Neuronal stem cell (in vitro differentiated cells): ENCODE data around the gene IRGQ.

Experiments
- DNase-seq: peaks from one replicate; pipeline ENCODE4 v3.0.0-alpha.2; 2013; ENCODE audit warnings: low spot score
- H2AFZ ChIP-seq: one replicate; pipeline ENCODE4 v1.6.1; 2013; ENCODE audit warnings: mild to moderate bottlenecking, low read length, inconsistent platforms
- H2AK5ac ChIP-seq: 2 replicates; pipeline ENCODE4 v1.6.1; 2013; ENCODE audit warnings: low read depth, mild to moderate bottlenecking, inconsistent platforms, low read length, moderate library complexity, mixed read lengths
- H2BK120ac ChIP-seq: 2 replicates; pipeline ENCODE4 v1.6.1; 2013; ENCODE audit warnings: low read depth, mild to moderate bottlenecking, inconsistent platforms, low read length, moderate library complexity, mixed read lengths
- H2BK12ac ChIP-seq: one replicate; pipeline ENCODE4 v1.6.1; 2013; ENCODE audit warnings: low read length, inconsistent platforms
- H2BK15ac ChIP-seq: 2 replicates; pipeline ENCODE4 v1.6.1; 2013; ENCODE audit warnings: mild to moderate bottlenecking, low read length, inconsistent platforms, mixed read lengths
- H2BK5ac ChIP-seq: one replicate; pipeline ENCODE4 v1.6.1; 2013; ENCODE audit warnings: inconsistent platforms, mild to moderate bottlenecking, low read length, moderate library complexity
- H3K14ac ChIP-seq: one replicate; pipeline ENCODE4 v1.6.1; 2013; ENCODE audit warnings: low read length, inconsistent platforms
- H3K18ac ChIP-seq: 2 replicates; pipeline ENCODE4 v1.6.1; 2013; ENCODE audit warnings: low read length, inconsistent platforms
- H3K23ac ChIP-seq: 2 replicates; pipeline ENCODE4 v1.6.1; 2013; ENCODE audit warnings: low read depth, mild to moderate bottlenecking, mixed read lengths, low read length, inconsistent platforms; ENCODE audit not compliant: poor library complexity
- H3K27ac ChIP-seq: replicated peaks from 3 replicates; pipeline ENCODE4 v1.5.1; 2013; ENCODE audit warnings: low read length, inconsistent platforms
- H3K27me3 ChIP-seq, 3 experiments: 2 replicates each; pipeline ENCODE4 v1.6.1; 2013; ENCODE audit warnings: low read length in 3 of 3, mild to moderate bottlenecking in 2 of 3, inconsistent platforms in 1 of 3, low read depth in 1 of 3, mixed read lengths in 1 of 3, moderate library complexity in 1 of 3; ENCODE audit not compliant: control insufficient read depth in 3 of 3, insufficient read depth in 3 of 3
- H3K36me3 ChIP-seq, 2 donors: replicated peaks in 1 of 2; 2 replicates each; pipeline ENCODE4 v1.6.1; 2013; ENCODE audit warnings: low read length in 2 of 2; ENCODE audit not compliant: control insufficient read depth in 2 of 2, insufficient read depth in 2 of 2
- H3K4ac ChIP-seq: 2 replicates; pipeline ENCODE4 v1.6.1; 2013; ENCODE audit warnings: inconsistent platforms, mild to moderate bottlenecking, low read length, moderate library complexity
- H3K4me1 ChIP-seq, 2 donors: 1 replicate in 1 of 2; 2 replicates in 1 of 2; pipeline ENCODE4 v1.6.1; 2013; ENCODE audit warnings: low read length in 2 of 2, low read depth in 1 of 2; ENCODE audit not compliant: control insufficient read depth in 2 of 2, insufficient read depth in 1 of 2
- H3K4me2 ChIP-seq: one replicate; pipeline ENCODE4 v1.6.1; 2013; ENCODE audit warnings: mild to moderate bottlenecking, low read length, inconsistent platforms; ENCODE audit not compliant: insufficient read depth, poor library complexity, severe bottlenecking
- H3K4me3 ChIP-seq, 2 donors: 2 replicates each; pipeline ENCODE4 v1.5.1; 2013; ENCODE audit warnings: low read length in 2 of 2, mild to moderate bottlenecking in 2 of 2, inconsistent platforms in 1 of 2, moderate library complexity in 1 of 2
- H3K79me1 ChIP-seq: one replicate; pipeline ENCODE4 v1.6.1; 2013; ENCODE audit warnings: low read depth, mild to moderate bottlenecking, inconsistent platforms, low read length, moderate library complexity
- H3K9ac ChIP-seq: one replicate; pipeline ENCODE4 v1.6.1; 2013; ENCODE audit warnings: mild to moderate bottlenecking, low read depth, low read length, inconsistent platforms; ENCODE audit not compliant: poor library complexity
- H3K9me3 ChIP-seq, 2 donors: replicated peaks in 1 of 2; 2 replicates each; pipeline versions ENCODE3 to v1.6.1; 2013; ENCODE audit warnings: low read length in 2 of 2, mild to moderate bottlenecking in 2 of 2, inconsistent platforms in 1 of 2, low read depth in 1 of 2, mixed read lengths in 1 of 2, moderate library complexity in 1 of 2; ENCODE audit not compliant: control insufficient read depth in 2 of 2, insufficient read depth in 1 of 2
- H4K8ac ChIP-seq: one replicate; pipeline ENCODE4 v1.6.1; 2013; ENCODE audit warnings: low read depth, mild to moderate bottlenecking, inconsistent platforms, low read length, moderate library complexity
- H4K91ac ChIP-seq: one replicate; pipeline ENCODE4 v1.6.1; 2013; ENCODE audit warnings: low read length, low read depth, mild to moderate bottlenecking, inconsistent platforms; ENCODE audit not compliant: poor library complexity
- WGBS, 2 donors: extraction: QIAGEN DNeasy Blood & Tissue Kit; methylation state at CpG; one replicate each; pipeline ENCODE4 v1.1.7; 2013; ENCODE audit warnings: missing lambda C conversion rate in 2 of 2, mixed read lengths in 1 of 2; ENCODE audit not compliant: insufficient read length in 2 of 2, insufficient replicate concordance in 1 of 2; ENCODE audit errors: extremely low coverage in 2 of 2; 5-methylcytosine and 5-hydroxymethylcytosine counted together

The IRGQ gene

GRCh38 chr19:43570174-43570791 lies 25.7 kb downstream of the IRGQ start:
- no peak overlapping the region for H3K27ac ChIP-seq
- H3K36me3 ChIP-seq, result peaks cover 6 to 58% of the 10 kb centered on the region in 2 donors
- H2BK5ac ChIP-seq, result no peak overlapping the region
- H2AK5ac ChIP-seq, result no peak overlapping the region
- H2AFZ ChIP-seq, result no peak overlapping the region
- no peak overlapping the region for H3K23ac ChIP-seq
- WGBS, 2 donors, result no CpG with 5 or more reads among the region's 5 CpGs
- no peak overlapping the region for H3K4me2 ChIP-seq
- DNase-seq, result no peak
- peaks cover 4 to 6% of the 10 kb centered on the region in 2 donors for H3K4me1 ChIP-seq
- H3K4me3 ChIP-seq, result no peak overlapping the region
- H2BK12ac ChIP-seq, result no peak overlapping the region
- no peak overlapping the region for H3K18ac ChIP-seq
- H3K79me1 ChIP-seq, result peaks cover 4% of the 10 kb centered on the region
- H3K27me3 ChIP-seq, result no peaks in the 10 kb centered on the region
- no peak overlapping the region for H2BK15ac ChIP-seq
- no peak overlapping the region for H3K4ac ChIP-seq
- H3K9me3 ChIP-seq, result no peaks in the 10 kb centered on the region
- H2BK120ac ChIP-seq, result no peak overlapping the region
- no peak overlapping the region for H4K8ac ChIP-seq
- H4K91ac ChIP-seq, result no peak overlapping the region
- no peak overlapping the region for H3K14ac ChIP-seq
- H3K9ac ChIP-seq, result no peak overlapping the region

- WGBS, 2 donors, result no CpG with 5 or more reads among the region's 5 CpGs
- Histone ChIP-seq H3K4me1 (peaks cover 3% of the 10 kb centered on the region in 2 donors), H3K18ac (no peak overlapping the region), H2BK15ac (no peak overlapping the region), H2BK120ac (no peak overlapping the region), H3K4ac (no peak overlapping the region), H2BK12ac (no peak overlapping the region), H3K27ac (no peak overlapping the region), H3K36me3 (peaks cover 6 to 60% of the 10 kb centered on the region in 2 donors), H3K9me3 (no peaks in the 10 kb centered on the region), H3K9ac (no peak overlapping the region), H3K27me3 (no peaks in the 10 kb centered on the region), H3K14ac (no peak overlapping the region), H3K23ac (no peak overlapping the region), H3K79me1 (peaks cover 3% of the 10 kb centered on the region), H2AFZ (no peak overlapping the region), H3K4me2 (no peak overlapping the region), H2BK5ac (no peak overlapping the region), H4K8ac (no peak overlapping the region), H2AK5ac (no peak overlapping the region), H4K91ac (no peak overlapping the region), H3K4me3 (no peak overlapping the region)
- DNase-seq, result no peak
These were observed 26.3 kb downstream of the IRGQ start for GRCh38 chr19:43569657-43570056.

DNA sequence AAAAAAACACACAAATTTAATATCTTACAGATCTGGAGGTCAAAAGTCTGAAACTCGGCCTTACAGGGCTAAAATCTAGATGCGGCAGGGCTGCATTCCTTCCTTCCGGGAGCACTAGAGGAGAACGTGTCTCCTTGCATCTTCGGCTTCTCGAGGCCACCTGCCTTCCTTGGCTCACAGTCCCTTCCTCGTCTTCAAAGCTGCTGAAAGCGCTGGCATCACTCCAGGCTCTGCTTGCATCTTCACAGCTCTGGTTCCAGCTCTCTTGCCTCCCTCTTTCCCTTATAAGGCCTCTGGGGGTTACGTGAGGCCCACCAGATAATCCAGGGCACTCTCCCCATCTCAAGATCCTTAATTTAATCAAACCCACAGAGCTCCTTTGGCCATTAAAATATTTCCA lies 31.1 kb downstream of the IRGQ start:
- Histone ChIP-seq H3K4me1 (no peaks in the 10 kb centered on the region), H3K27ac (no peak overlapping the region), H3K4ac (no peak overlapping the region), H3K14ac (no peak overlapping the region), H3K18ac (no peak overlapping the region), H4K8ac (no peak overlapping the region), H3K4me3 (no peak overlapping the region), H2BK12ac (no peak overlapping the region), H2AFZ (no peak overlapping the region), H3K23ac (no peak overlapping the region), H3K9ac (no peak overlapping the region), H2AK5ac (no peak overlapping the region), H3K9me3 (no peaks in the 10 kb centered on the region), H4K91ac (no peak overlapping the region), H3K27me3 (no peaks in the 10 kb centered on the region), H2BK15ac (no peak overlapping the region), H3K79me1 (peaks cover 6% of the 10 kb centered on the region), H3K36me3 (peaks cover 24 to 61% of the 10 kb centered on the region in 2 donors), H3K4me2 (no peak overlapping the region), H2BK5ac (no peak overlapping the region), H2BK120ac (no peak overlapping the region)
- no CpG with 5 or more reads among the region's 9 CpGs for WGBS, 2 donors
- no peak for DNase-seq

DNA sequence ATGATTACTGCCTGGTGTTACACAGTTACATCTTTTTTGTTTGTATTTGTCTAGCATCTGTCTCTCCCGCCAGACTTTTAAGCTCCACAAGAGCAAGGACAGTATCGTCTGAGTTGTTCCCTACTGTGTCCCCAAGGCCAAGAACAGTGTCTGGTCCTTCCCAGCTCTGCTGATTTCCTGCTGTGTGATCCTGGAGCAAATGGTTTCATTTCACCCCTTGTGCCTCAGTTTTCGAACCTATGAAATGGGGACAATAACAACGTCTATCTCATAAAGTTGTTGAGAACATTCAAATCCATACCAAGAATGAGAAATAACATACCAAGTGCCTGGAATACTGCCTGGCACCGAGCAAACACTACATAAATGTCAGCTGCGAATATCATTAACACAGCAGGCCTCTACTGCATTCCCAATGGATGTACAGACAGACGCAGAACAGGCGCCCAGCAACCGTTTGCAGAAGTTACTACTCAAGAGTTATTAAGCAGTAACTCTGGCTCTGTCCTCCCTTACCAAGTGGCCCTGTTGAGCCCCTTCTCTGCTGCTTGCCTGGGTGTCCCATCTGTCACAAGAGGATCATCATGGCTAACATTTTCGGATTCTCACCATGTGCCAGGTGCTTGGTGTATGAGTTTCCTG lies 32.0 kb downstream of the IRGQ start:
- Histone ChIP-seq H2BK12ac (no peak overlapping the region), H3K4me1 (no peaks in the 10 kb centered on the region), H3K14ac (no peak overlapping the region), H3K4me2 (no peak overlapping the region), H3K27ac (no peak overlapping the region), H2BK15ac (no peak overlapping the region), H4K8ac (no peak overlapping the region), H2BK120ac (no peak overlapping the region), H3K18ac (no peak overlapping the region), H2AK5ac (no peak overlapping the region), H3K23ac (no peak overlapping the region), H4K91ac (no peak overlapping the region), H3K4me3 (no peak overlapping the region), H3K27me3 (no peaks in the 10 kb centered on the region), H3K9ac (no peak overlapping the region), H2AFZ (no peak overlapping the region), H3K4ac (no peak overlapping the region), H2BK5ac (no peak overlapping the region), H3K79me1 (peaks cover 6% of the 10 kb centered on the region), H3K36me3 (peaks cover 23 to 62% of the 10 kb centered on the region in 2 donors), H3K9me3 (no peaks in the 10 kb centered on the region)
- no peak for DNase-seq
- WGBS, 2 donors, result no CpG with 5 or more reads among the region's 10 CpGs
